Neuronal stem cell (in vitro differentiated cells): ENCODE data around the gene SRCAP.
A peak's percentile ranks its signal among the peaks of the same experiment; 100 is the strongest.

Experiments used
- DNase-seq: peaks from one replicate; pipeline ENCODE4 v3.0.0-alpha.2; 2013; ENCODE audit warnings: low spot score
- H2AFZ ChIP-seq: one replicate; pipeline ENCODE4 v1.6.1; 2013; ENCODE audit warnings: mild to moderate bottlenecking, low read length, inconsistent platforms
- H2AK5ac ChIP-seq: 2 replicates; pipeline ENCODE4 v1.6.1; 2013; ENCODE audit warnings: low read depth, mild to moderate bottlenecking, inconsistent platforms, low read length, moderate library complexity, mixed read lengths
- H2BK120ac ChIP-seq: 2 replicates; pipeline ENCODE4 v1.6.1; 2013; ENCODE audit warnings: low read depth, mild to moderate bottlenecking, inconsistent platforms, low read length, moderate library complexity, mixed read lengths
- H2BK12ac ChIP-seq: one replicate; pipeline ENCODE4 v1.6.1; 2013; ENCODE audit warnings: low read length, inconsistent platforms
- H2BK15ac ChIP-seq: 2 replicates; pipeline ENCODE4 v1.6.1; 2013; ENCODE audit warnings: mild to moderate bottlenecking, low read length, inconsistent platforms, mixed read lengths
- H2BK5ac ChIP-seq: one replicate; pipeline ENCODE4 v1.6.1; 2013; ENCODE audit warnings: inconsistent platforms, mild to moderate bottlenecking, low read length, moderate library complexity
- H3K14ac ChIP-seq: one replicate; pipeline ENCODE4 v1.6.1; 2013; ENCODE audit warnings: low read length, inconsistent platforms
- H3K18ac ChIP-seq: 2 replicates; pipeline ENCODE4 v1.6.1; 2013; ENCODE audit warnings: low read length, inconsistent platforms
- H3K23ac ChIP-seq: 2 replicates; pipeline ENCODE4 v1.6.1; 2013; ENCODE audit warnings: low read depth, mild to moderate bottlenecking, mixed read lengths, low read length, inconsistent platforms; ENCODE audit not compliant: poor library complexity
- H3K27ac ChIP-seq: replicated peaks from 3 replicates; pipeline ENCODE4 v1.5.1; 2013; ENCODE audit warnings: low read length, inconsistent platforms
- H3K27me3 ChIP-seq, 3 experiments: 2 replicates each; pipeline ENCODE4 v1.6.1; 2013; ENCODE audit warnings: low read length in 3 of 3, mild to moderate bottlenecking in 2 of 3, inconsistent platforms in 1 of 3, low read depth in 1 of 3, mixed read lengths in 1 of 3, moderate library complexity in 1 of 3; ENCODE audit not compliant: control insufficient read depth in 3 of 3, insufficient read depth in 3 of 3
- H3K36me3 ChIP-seq, 2 donors: replicated peaks in 1 of 2; 2 replicates each; pipeline ENCODE4 v1.6.1; 2013; ENCODE audit warnings: low read length in 2 of 2; ENCODE audit not compliant: control insufficient read depth in 2 of 2, insufficient read depth in 2 of 2
- H3K4ac ChIP-seq: 2 replicates; pipeline ENCODE4 v1.6.1; 2013; ENCODE audit warnings: inconsistent platforms, mild to moderate bottlenecking, low read length, moderate library complexity
- H3K4me1 ChIP-seq, 2 donors: 1 replicate in 1 of 2; 2 replicates in 1 of 2; pipeline ENCODE4 v1.6.1; 2013; ENCODE audit warnings: low read length in 2 of 2, low read depth in 1 of 2; ENCODE audit not compliant: control insufficient read depth in 2 of 2, insufficient read depth in 1 of 2
- H3K4me2 ChIP-seq: one replicate; pipeline ENCODE4 v1.6.1; 2013; ENCODE audit warnings: mild to moderate bottlenecking, low read length, inconsistent platforms; ENCODE audit not compliant: insufficient read depth, poor library complexity, severe bottlenecking
- H3K4me3 ChIP-seq, 2 donors: 2 replicates each; pipeline ENCODE4 v1.5.1; 2013; ENCODE audit warnings: low read length in 2 of 2, mild to moderate bottlenecking in 2 of 2, inconsistent platforms in 1 of 2, moderate library complexity in 1 of 2
- H3K79me1 ChIP-seq: one replicate; pipeline ENCODE4 v1.6.1; 2013; ENCODE audit warnings: low read depth, mild to moderate bottlenecking, inconsistent platforms, low read length, moderate library complexity
- H3K9ac ChIP-seq: one replicate; pipeline ENCODE4 v1.6.1; 2013; ENCODE audit warnings: mild to moderate bottlenecking, low read depth, low read length, inconsistent platforms; ENCODE audit not compliant: poor library complexity
- H3K9me3 ChIP-seq, 2 donors: replicated peaks in 1 of 2; 2 replicates each; pipeline versions ENCODE3 to v1.6.1; 2013; ENCODE audit warnings: low read length in 2 of 2, mild to moderate bottlenecking in 2 of 2, inconsistent platforms in 1 of 2, low read depth in 1 of 2, mixed read lengths in 1 of 2, moderate library complexity in 1 of 2; ENCODE audit not compliant: control insufficient read depth in 2 of 2, insufficient read depth in 1 of 2
- H4K8ac ChIP-seq: one replicate; pipeline ENCODE4 v1.6.1; 2013; ENCODE audit warnings: low read depth, mild to moderate bottlenecking, inconsistent platforms, low read length, moderate library complexity
- H4K91ac ChIP-seq: one replicate; pipeline ENCODE4 v1.6.1; 2013; ENCODE audit warnings: low read length, low read depth, mild to moderate bottlenecking, inconsistent platforms; ENCODE audit not compliant: poor library complexity
- WGBS, 2 donors: extraction: QIAGEN DNeasy Blood & Tissue Kit; methylation state at CpG; one replicate each; pipeline ENCODE4 v1.1.7; 2013; ENCODE audit warnings: missing lambda C conversion rate in 2 of 2, mixed read lengths in 1 of 2; ENCODE audit not compliant: insufficient read length in 2 of 2, insufficient replicate concordance in 1 of 2; ENCODE audit errors: extremely low coverage in 2 of 2; 5-methylcytosine and 5-hydroxymethylcytosine counted together

SRCAP gene

GRCh38 chr16:30669903-30670824 lies 28.8 kb upstream of the SRCAP start:
- Histone ChIP-seq H3K9me3 (peaks cover 0 to 2% of the 10 kb centered on the region in 2 donors), H3K9ac (no peak overlapping the region), H3K27ac (no peak overlapping the region), H3K18ac (no peak overlapping the region), H3K36me3 (peaks cover 29 to 56% of the 10 kb centered on the region in 2 donors), H3K23ac (no peak overlapping the region), H3K4me3 (no peak overlapping the region), H3K4ac (no peak overlapping the region), H3K4me2 (no peak overlapping the region), H3K4me1 (no peaks in the 10 kb centered on the region), H2AFZ (no peak overlapping the region), H4K8ac (no peak overlapping the region), H2AK5ac (no peak overlapping the region), H3K14ac (no peak overlapping the region), H2BK120ac (no peak overlapping the region), H4K91ac (no peak overlapping the region), H2BK5ac (no peak overlapping the region), H2BK12ac (no peak overlapping the region), H2BK15ac (no peak overlapping the region), H3K79me1 (peaks cover 1% of the 10 kb centered on the region), H3K27me3 (peaks cover 0 to 3% (median 0%) of the 10 kb centered on the region in 3 experiments)
- WGBS, 2 donors = no CpG with 5 or more reads among the region's 14 CpGs
- DNase-seq = no peak

- no peak overlapping the region for H3K4me2 ChIP-seq
- no peak overlapping the region for H3K4ac ChIP-seq
- no peak overlapping the region for H3K9ac ChIP-seq
- H2BK120ac ChIP-seq = no peak overlapping the region
- H3K4me3 ChIP-seq = no peak overlapping the region
- no peak overlapping the region for H4K8ac ChIP-seq
- H3K27ac ChIP-seq = no peak overlapping the region
- H4K91ac ChIP-seq = no peak overlapping the region
- peaks cover 0 to 2% of the 10 kb centered on the region in 2 donors for H3K9me3 ChIP-seq
- WGBS, 2 donors = no CpG with 5 or more reads among the region's 10 CpGs
- H2BK12ac ChIP-seq = no peak overlapping the region
- H3K27me3 ChIP-seq = peaks cover 0 to 5% (median 0%) of the 10 kb centered on the region in 3 experiments
- no peak overlapping the region for H2AFZ ChIP-seq
- H3K23ac ChIP-seq = no peak overlapping the region
- H2BK15ac ChIP-seq = no peak overlapping the region
- no peaks in the 10 kb centered on the region for H3K79me1 ChIP-seq
- no peak for DNase-seq
- peaks cover 0 to 10% of the 10 kb centered on the region in 2 donors for H3K36me3 ChIP-seq
- H3K4me1 ChIP-seq = peaks cover 3 to 14% of the 10 kb centered on the region in 2 donors
- no peak overlapping the region for H3K18ac ChIP-seq
- H3K14ac ChIP-seq = no peak overlapping the region
- no peak overlapping the region for H2AK5ac ChIP-seq
- no peak overlapping the region for H2BK5ac ChIP-seq
These were observed 23.8 kb upstream of the SRCAP start for GRCh38 chr16:30675143-30675542.

DNA sequence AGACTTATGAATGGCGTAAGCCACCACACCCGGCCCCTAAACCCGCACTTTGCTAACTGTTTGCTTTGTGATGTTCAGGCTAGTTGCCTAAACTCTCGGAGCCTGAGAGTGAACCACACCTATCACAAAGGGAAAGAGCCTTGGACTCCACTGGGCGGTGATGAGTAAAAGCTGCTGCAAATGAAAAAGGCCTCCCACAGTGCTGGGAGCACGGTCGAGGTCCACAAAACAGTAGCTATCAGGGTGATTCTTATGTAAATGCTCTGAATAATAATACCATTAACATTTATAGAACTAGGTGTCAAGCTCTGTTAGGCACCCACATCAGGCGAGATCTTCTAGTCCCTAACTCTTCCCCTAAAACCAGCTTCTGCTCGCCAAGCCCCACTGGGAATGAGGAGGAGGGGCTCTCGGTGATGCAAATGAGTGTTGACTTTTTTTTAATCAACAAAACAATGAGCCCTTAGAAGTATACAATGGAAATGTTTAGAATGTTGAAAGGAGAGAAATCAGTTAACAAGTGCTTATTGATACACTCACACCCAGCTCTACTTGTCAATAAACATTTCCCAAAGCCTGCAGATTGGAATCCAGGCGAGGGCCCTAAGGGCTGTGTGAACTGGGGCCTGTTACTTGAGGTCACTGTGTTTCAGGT lies 20.9 kb upstream of the SRCAP start:
- H3K23ac ChIP-seq = no peak overlapping the region
- H2BK12ac ChIP-seq = no peak overlapping the region
- H3K9me3 ChIP-seq = peaks cover 0 to 2% of the 10 kb centered on the region in 2 donors
- no peak overlapping the region for H3K4me3 ChIP-seq
- no peak overlapping the region for H3K9ac ChIP-seq
- no peaks in the 10 kb centered on the region for H3K36me3 ChIP-seq
- H4K91ac ChIP-seq = no peak overlapping the region
- H3K4me1 ChIP-seq = peaks cover 3 to 14% of the 10 kb centered on the region in 2 donors
- H2AFZ ChIP-seq = peak overlapping the region; percentile 80
- H3K18ac ChIP-seq = no peak overlapping the region
- no peak overlapping the region for H3K14ac ChIP-seq
- no peak for DNase-seq
- H3K27ac ChIP-seq = no peak overlapping the region
- H3K4ac ChIP-seq = no peak overlapping the region
- H3K4me2 ChIP-seq = no peak overlapping the region
- whole genome bisulfite sequencing, 2 donors = no CpG with 5 or more reads among the region's 11 CpGs
- no peaks in the 10 kb centered on the region for H3K79me1 ChIP-seq
- no peak overlapping the region for H4K8ac ChIP-seq
- no peak overlapping the region for H2BK120ac ChIP-seq
- H2BK5ac ChIP-seq = no peak overlapping the region
- no peak overlapping the region for H2BK15ac ChIP-seq
- H2AK5ac ChIP-seq = no peak overlapping the region
- H3K27me3 ChIP-seq = peaks cover 0 to 7% (median 0%) of the 10 kb centered on the region in 3 experiments

DNA sequence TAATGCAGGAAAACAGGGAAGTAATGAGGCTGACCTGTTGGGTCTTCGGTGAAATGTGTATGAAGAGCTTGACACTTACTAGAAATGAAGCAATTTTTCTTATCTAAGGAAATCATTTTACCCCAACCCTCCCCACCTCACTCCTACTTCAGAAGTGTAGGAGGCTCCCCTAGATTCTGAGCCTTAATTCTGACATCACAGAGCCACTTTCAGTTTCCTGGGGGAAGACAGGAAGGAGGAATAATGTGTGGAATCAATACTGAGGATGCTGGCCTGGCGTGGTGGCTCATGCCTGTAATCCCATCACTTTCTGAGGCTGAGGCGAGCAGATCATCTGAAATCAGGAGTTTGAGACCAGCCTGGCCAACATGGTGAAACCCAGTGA lies 20.4 kb upstream of the SRCAP start:
- H3K27me3 ChIP-seq = peaks cover 0 to 4% (median 0%) of the 10 kb centered on the region in 3 experiments
- no peak overlapping the region for H2BK120ac ChIP-seq
- no peak overlapping the region for H2BK5ac ChIP-seq

More for the DNA sequence above, 20.4 kb upstream of the SRCAP start:
- Histone ChIP-seq H3K36me3 (no peaks in the 10 kb centered on the region), H2BK15ac (no peak overlapping the region), H3K4me3 (no peak overlapping the region), H3K23ac (no peak overlapping the region), H4K91ac (no peak overlapping the region), H2AFZ (peak overlapping the region; percentile 80), H3K14ac (no peak overlapping the region), H3K9ac (no peak overlapping the region), H2AK5ac (no peak overlapping the region), H3K27ac (no peak overlapping the region), H3K9me3 (no peaks in the 10 kb centered on the region), H3K79me1 (no peaks in the 10 kb centered on the region), H3K4me2 (no peak overlapping the region), H2BK12ac (no peak overlapping the region), H3K18ac (no peak overlapping the region), H3K4ac (no peak overlapping the region), H3K4me1 (peaks cover 3 to 14% of the 10 kb centered on the region in 2 donors), H4K8ac (no peak overlapping the region)
- WGBS, 2 donors = no CpG with 5 or more reads among the region's 3 CpGs
- no peak for DNase-seq
